ENCODE results near the gene STAP2.

STAP2 gene

DNA sequence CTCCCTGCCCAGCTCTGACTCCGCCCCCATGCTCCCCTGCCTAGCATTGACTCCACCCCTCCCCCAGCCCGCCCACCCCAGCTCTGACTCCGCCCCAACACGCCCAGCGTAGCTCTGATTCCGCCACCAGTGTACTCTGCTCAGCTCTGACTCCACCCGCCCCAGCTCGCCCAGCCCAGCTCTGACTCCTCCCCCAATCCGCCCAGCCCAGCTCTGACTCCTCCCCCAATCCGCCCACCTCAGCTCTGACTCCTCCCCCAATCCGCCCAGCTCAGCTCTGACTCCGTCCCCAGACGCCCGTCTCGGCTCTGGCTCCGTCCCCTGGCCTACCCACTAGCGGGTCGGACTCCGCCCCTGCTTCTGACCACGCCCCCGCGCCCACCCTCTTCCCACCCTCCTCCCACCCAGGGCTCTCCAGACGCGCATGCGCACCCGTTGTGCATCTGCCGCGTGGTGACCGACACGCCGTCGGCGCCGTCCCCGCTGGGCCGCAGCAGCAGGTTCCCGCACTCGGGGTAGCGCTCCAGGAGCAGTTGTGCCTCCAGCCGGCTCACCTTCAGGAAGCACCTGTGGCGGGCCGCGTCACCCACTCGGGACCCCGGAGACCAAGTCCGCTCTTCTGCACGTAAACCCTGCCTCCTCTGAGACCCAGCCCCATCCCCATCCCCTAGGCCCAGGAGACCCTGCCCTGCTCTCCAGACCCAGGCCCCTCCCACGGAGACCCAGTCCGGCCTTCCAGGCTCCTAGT is 10.2 kb downstream of the STAP2 start:
- FAIRE-seq, result no peak
- DNase-seq (ENCODE audit: low spot score), result peak; percentile 82

DNA sequence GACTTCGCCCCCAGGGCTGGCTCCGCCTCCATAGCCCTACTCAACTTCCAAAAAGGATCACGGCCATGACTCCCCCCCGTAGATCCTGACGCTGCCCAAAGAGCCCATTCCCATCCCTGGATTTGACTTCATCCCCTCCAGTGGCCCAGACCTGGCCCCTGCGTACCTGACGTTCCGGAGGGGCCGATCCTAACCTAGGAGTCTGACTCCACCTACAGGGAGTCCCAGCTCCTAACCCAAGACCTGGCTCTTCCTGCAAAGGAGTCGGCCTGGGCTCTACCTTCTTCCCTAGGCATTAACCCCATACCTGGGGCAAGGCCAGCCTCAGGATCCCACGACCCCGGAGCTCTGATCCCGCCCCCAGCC is 10.8 kb downstream of the STAP2 start:
- FAIRE-seq, result no peak
- no peak for DNase-seq (ENCODE audit: low spot score)

DNA sequence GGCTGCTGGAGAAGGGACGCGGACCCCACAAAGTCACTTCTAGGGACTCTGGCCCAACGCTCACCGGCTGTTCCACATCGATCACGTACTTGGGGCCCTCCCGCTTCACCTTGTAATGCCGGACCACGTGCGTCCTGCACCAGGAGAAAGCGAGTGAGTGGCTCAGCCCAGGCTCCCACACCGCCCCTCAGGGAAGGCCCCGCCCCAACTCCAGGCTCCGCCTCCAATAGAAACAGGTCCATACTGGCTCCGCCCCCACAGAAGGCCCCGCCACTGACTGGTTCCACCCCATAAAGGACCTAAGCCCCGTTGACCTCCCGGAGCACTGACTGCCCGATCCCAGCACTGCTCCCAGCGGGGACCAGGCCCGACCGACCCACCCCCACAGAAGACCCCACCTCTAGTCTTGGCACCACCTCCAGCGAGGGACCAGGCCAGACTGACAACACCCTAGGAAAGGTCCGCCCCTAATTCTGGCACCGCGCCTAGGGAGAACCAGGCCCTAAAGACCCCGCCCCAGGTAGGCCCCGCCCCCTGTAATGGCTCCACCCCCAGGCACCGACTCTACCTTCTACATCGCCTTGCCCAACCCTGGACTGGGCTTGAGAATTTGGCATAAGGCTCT is 11.3 kb downstream of the STAP2 start:
- DNase-seq (ENCODE audit: low spot score) (no peak), FAIRE-seq (no peak)

DNA sequence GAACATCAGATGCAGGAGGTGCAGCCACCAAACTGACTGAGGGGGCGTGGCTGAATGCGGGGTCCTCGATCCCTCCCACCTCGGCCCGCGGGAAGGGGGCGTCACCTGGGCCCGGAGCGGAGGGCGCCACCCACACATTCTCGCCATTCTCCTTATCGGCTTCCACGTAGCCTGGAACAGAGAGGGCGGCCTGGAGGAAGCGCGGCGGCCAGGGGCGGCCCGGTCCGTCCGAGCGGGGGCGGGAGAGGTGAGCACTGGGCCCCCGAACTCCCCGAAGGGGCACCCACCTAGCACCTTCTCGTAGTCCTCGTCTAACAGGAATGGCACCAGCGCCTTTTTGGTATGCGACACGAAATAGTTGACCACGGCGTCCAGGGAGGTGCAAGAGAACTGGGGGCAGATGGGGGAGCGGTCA is 11.8 kb downstream of the STAP2 start:
- FAIRE-seq (no peak), DNase-seq (ENCODE audit: low spot score) (no peak)

DNA sequence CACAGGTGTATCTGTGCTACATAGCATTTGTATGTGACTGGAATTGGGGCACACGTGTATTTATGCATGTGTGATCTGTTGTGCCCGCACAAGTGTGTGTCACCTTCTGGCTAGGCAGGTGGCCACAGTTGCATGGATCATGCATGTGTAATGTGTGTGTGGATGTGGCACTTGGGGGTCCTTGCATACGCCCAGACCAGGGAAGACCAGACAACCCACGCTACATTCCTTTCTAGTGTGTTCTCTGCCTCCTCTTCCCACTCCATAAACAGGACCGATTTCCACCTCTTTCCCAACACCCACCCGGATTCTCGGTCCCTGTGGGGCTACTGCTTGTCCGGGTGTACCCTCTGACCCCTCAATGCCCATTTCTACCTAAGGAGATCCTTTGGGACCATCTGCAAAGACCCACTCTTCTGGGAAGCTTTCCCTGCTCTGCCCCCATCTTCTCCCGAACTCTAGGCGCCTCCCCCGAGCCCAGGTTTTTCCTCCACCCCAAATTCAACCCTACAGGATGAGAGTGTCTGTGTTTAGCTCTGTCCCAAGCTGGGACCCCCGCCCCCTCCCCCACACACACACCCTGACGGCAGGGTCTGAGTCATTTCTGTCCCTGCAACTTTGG is 12.3 kb downstream of the STAP2 start:
- no peak for FAIRE-seq
- DNase-seq (ENCODE audit: low spot score), result no peak

DNA sequence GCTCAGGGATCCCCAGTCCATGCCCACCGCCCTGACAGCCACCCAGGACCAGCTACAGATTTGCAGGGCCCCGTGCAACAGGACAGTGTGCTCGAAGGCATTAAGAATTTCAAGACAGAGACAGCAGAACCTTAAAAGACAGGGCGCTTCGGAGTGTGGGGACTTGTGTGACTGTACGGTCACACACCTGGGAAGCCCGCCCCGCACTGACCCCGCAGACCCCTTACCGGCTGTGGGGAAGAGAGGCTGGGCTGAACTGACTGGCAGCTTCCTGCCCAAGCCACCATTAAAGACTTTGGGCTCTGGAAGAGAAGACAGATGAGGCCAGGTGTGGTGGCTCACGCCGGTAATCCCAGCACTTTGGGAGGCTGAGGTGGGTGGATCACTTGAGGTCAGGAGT is 14.4 kb downstream of the STAP2 start:
- FAIRE-seq, result no peak
- DNase-seq (ENCODE audit: low spot score), result no peak

DNA sequence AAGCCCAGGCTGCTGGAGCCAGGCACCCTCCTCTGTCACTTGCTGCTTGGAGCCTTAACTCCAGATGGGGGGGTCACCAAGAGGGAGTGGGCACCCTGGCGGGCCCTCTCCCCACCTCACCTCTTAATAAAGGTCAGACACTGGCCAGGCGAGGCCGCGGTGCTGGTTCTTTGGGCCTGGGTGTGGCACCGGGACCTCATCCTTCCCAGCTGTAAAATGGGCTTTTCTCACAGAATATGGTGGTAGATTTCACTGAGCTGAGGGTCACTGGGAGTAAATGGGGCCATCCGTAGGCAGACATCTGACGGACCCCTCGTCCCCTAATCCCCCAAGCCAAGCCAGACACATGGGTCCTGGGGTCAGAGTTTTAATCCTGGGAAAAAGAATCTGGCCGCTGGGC is 14.9 kb downstream of the STAP2 start:
- DNase-seq (ENCODE audit: low spot score) (no peak), FAIRE-seq (no peak)

DNA sequence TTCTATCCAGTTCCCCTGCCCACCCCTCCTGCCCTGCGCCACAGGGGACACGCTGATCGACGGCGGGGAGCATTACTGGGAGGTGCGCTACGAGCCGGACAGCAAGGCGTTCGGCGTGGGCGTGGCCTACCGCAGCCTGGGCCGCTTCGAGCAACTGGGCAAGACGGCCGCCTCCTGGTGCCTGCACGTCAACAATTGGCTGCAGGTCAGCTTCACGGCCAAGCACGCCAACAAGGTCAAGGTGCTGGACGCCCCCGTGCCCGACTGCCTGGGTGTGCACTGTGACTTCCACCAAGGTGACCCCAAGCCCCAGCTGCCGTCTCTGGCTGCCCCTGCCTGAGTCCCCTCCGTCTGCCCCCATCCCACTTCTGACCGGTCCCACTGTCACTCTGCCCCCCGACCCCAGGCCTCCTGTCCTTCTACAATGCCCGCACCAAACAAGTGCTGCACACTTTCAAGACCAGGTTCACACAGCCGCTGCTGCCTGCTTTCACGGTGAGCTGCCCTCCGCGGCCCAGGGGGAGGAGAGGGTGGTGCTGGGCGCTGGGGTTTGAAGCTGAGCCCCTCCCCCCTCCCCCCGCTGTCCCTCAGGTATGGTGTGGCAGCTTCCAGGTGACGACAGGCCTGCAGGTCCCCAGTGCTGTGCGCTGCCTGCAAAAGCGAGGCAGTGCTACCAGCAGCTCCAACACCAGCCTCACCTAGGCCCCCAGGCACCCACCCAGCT is 15.5 kb downstream of the STAP2 start:
- DNase-seq (ENCODE audit: low spot score) (no peak), FAIRE-seq (no peak)

DNA sequence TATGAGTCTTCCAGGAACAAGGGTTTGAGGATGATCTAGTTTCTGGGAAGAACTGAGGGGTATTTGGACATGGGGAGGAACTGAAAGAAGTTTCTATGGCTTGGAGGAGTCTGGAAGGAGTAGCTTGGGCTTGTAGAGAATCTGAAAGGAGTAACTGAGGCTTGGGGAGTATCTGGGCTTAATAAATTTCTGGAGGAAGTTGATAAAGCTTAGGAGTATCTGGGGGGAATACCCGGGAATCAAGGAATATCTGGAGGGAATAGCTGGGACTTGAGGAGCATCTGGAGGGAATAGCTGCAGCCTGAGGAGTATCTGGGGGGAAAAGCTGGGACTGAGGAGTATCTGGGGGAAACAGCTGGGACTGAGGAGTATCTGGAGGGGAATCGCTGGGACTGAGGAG is 18.2 kb downstream of the STAP2 start:
- FAIRE-seq (no peak), DNase-seq (ENCODE audit: low spot score) (no peak)

DNA sequence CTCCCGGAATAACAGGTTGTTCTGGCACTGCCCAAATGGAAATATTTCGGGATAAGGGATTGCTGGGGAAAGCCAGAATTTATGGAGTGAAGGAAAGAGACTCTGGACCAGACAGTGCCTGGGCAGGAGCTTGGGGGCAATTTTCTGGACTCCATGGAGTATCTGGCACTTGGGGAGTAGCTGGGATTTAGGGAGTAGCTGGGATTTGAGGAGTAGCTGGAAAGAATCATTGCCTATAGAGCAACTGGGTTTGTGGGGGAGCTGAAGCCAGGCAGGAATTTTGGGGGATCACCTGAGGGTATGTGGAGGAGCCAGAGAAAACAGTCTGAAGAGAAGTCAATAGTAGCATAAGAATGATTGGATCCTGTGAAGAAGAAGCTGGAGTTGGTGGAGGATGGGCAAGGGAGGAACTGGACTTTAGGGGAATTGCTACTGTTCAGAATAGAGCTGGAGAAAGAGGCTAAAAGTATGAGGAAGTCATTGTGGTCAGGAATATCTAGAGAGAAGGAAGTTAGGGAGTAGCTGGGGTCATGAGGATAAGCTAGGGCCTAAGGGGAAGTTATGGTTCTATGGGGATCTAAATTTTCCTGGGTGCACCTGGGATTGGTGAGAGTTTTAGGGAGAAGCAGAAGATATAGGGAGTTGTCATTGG is 19.4 kb downstream of the STAP2 start:
- FAIRE-seq, result no peak
- no peak for DNase-seq (ENCODE audit: low spot score)

DNA sequence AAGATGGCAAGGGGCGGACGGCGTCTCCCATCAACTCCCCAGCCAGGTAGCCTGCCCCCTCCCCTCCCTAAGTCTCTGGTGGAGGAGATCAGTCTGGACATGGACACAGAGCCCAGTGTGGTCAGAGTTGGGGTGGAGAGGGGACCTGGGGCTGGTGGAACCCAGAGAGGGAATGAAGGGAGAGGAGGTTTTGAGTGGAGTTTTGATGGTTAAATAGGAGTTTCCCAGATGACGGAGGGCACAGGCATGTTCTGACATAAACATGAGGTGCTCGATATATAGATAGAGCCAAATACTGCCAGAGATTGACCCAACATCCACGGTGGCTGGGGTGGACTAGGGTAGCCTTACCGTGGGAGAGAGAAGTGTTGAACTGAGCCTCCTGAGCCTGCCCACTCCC is 20.2 kb downstream of the STAP2 start:
- FAIRE-seq (no peak), DNase-seq (ENCODE audit: low spot score) (no peak)

DNA sequence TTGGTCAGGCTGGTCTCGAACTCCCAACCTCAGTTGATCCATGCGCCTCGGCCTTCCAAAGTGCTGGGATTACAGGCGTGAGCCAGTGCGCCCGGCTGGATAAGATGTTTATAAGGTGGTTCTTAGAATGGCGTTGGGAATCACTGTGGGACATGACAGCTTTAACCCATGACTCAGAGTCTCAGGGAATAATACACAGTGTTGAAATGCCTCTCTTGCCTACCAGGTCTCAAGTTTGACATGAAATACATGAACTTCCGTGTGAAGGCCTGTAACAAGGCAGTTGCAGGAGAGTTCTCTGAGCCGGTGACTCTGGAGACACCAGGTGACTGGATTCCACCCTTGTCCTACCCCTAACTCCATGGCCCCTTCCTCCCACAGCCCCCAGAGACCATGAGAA is 21.7 kb downstream of the STAP2 start:
- DNase-seq (ENCODE audit: low spot score) (no peak), FAIRE-seq (no peak)

DNA sequence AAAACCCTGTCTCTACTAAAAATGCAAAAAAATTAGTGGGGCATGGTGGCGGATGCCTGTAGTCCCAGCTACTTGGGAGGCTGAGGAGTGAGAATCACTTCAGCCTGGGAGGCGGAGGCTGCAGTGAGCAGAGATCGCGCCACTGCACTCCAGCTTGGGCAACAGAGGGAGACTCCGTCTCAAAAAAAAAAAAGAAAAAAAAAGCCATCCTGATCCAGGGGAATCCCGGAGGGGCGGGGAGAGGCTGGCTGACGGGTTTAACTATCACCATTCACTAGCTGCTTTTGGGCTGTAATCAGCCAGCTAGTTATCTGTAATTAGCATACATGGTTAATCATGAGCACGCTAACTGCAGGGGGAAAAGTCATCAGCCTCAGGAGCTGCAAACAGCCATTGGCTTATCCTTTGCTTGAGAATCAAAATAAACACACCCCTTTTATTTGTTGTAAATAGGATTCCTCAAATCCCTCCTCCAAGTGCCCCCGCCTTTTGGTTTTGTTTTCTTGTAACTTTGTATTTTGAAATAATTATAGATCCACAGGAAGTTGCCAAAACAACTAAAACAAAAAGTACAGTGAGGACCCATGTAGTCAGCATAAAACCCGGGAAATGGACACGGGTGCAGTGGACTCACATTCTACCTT is 24.7 kb downstream of the STAP2 start:
- no peak for FAIRE-seq
- no peak for DNase-seq (ENCODE audit: low spot score)

DNA sequence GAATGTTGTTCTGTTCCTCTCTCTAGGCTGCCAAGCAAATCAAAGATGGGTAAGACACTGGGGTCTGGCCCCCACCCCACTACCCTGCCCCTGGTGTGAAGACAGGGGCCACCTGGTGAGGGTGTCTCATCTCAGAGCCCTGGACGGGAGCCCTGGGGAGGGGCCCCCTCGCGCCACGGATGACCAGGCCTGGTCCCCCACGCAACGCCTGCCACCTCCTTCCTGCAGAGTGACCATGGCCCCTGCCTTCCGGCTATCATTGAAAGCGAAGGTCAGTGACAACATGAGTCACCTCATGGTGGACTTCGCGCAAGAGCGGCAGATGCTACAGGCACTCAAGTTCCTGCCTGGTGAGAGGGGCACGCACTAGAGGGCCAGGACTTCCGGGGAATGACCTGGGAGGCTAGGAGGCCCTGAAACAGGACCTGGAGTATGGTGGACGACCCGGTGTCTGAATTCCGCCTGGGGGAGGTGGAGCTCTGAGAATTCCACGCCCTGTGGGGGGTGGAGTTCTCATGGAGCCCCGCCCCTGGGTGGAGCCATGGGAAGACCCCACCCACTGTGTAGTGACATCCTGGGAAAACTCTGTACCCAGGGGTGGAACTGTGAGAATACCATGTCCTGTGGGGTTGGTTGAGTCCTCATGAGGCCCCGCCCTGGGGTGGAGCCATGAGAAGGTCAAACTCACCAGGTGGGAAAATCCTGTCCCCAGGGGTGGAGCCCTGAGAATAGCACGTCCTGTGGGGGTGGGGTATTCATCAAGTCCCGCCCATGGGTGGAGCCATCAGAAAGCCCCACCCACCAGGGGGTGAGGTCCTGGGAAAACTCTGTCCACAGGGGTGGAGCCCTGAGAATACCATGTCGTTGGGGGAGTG is 28.1 kb downstream of the STAP2 start:
- DNase-seq (ENCODE audit: low spot score) (no peak), FAIRE-seq (no peak)

DNA sequence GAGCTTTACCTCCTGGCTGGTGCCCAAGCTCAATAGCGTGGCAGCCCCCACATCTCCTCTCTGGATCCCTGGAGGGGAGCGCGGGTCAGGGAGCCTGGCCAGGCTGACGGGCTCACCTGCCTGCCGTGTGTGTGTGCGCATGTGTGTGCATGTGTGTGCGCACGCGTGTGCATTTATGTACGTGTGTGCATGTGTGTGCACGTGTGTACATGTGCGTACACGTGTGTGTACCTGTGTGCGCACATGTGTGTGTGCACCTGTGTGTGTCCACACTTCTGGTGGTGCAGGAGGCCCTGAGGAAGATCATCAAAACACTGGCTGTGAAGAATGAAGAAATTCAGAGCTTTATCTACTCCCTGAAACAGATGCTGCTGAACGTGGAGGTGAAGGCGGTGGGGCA is 33.0 kb downstream of the STAP2 start:
- FAIRE-seq, result no peak

DNA sequence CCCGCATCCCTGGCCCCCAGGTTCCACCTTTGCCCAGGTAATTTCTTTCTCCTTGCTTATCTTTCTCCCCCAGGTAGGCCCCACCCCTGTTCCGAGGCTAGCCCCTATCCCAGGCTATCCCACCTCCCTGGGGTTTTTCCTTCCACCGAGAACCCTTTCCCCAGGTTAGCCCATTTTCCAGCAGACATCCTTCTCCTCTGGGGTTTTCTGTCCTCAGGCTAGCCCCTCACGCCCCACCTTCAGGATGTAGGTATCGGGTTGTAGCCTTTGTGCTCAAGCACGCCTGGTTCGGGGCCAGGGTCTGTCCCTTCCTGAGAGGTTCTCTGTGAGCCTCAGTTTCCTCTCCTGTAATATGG is 33.4 kb downstream of the STAP2 start:
- DNase-seq (ENCODE audit: low spot score) (no peak), FAIRE-seq (no peak)

More for the DNA sequence above, 33.0 kb downstream of the STAP2 start:
- DNase-seq (ENCODE audit: low spot score), result no peak

DNA sequence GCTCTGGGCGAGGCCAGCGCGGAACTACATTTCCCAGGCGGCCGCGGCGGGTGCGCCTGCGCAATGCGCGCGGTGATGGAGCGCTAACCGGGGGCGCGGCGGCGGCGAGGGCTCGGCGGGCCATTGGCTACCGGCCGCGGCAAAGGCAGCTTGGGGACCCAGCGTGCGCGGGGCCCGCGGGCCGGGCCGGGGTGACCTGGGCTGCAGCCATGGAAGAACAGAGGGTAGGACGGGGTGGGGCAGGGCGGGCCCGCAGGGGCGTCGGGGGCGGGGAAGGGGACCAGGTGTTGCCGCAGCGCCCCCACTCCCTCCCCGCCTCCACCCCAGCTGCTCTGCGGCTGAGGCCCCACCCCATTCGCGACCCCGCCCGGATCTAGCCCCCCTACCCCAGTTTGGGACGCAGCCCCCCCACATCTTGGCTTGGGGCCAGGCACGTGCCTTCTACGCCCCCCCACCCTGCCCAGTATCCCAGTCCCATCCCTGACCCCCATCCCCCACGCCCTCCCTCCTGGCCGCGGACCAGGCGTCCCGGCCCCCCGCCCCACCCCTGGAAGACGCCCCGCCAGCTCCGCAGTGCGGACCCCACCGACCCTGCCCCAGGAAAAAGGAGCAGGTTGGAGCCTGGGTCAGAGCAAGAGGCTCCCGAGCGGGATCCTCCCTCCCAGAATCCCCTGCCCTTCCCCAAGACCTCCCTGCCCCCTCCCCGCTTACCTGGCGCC is 33.9 kb downstream of the STAP2 start, which contains the start of gene FSD1:
Gene FSD1, plus strand, starts transcription at position 61 of the 719 bp plus-strand sequence. Its CDS starts 149 bp downstream, at position 210.
- DNase-seq (ENCODE audit: low spot score), result no peak
- FAIRE-seq, result no peak

DNA sequence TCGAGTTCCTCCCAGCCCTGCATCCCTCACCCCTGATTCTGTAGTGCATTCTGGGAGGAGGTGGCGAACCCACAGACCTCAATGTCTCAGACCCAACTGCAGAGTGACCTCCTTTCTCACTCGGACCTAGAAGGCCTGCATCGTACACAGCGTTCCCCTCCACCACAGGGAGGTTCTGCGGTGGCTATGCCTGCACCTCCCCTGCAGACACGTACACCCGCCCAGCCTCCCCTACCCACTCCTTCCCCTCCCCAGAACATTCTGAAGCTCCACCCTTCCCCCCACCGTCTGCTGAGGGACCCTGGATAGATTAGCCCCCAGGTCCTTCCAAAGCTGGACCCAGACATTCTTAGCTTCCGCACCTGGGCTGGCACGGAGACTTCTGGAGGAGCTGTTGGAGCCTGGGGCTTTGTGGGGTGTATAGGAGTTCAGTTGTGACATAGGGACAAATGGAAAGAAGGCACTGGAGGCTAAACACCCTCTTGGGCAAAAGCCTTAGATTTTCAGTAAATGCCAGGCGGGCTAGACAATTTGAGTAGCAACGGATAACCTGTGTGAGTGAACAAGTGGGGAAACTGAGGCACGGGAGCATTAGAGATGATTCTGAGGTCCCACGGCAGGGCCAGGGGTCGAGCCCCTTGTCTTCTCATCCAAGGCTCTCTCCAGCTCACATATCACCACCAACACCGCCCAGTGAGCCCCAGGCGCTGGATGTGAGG is 34.6 kb downstream of the STAP2 start:
- FAIRE-seq (no peak), DNase-seq (ENCODE audit: low spot score) (no peak)

DNA sequence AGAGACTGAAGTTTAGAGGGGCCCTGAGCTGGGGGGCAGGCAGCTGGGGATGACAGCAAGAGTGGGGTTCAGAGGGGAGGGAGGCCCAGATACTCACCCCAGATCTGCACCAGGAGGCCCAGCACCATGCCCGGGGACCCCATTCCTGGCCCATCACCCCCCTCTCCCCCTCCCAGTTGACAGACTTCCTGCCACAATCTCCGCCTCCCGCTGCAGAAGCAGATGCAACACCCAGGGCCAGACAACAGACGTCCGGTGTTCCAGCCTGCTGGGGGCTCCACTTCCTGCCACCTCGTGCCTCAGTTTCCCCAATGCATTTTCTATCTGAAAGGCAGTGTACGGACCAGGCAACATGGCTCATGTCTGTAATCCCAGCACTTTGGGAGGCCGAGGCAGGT is 36.4 kb downstream of the STAP2 start, which contains the start of gene TMIGD2:
Gene TMIGD2, minus strand, starts transcription at position 147 of the 398 bp plus-strand sequence. Its CDS starts 4 bp downstream, at position 143.
- DNase-seq (ENCODE audit: low spot score) (no peak), FAIRE-seq (no peak)
